ENCODE measurements around the gene SERGEF.

- TF ChIP-seq CTCF (IDR thresholded peaks at IDR 0.05) (no peak), POLR2A (IDR thresholded peaks at IDR 0.05) (no peak)
Measured at GRCh38 chr11:17738151-17738973, 274.5 kb downstream of the SERGEF start.
